Stimulated activated CD4-positive, alpha-beta T cell treated with anti-CD3 and anti-CD28 coated beads, TNF-alpha, amount 100 ng/mL, for 48 hours (primary cell): ENCODE results near the gene OR51T1.
"Not testable (repeated sequence)": the region's sequence is repeated elsewhere in the genome, so short reads cannot be mapped to it uniquely, and the experiment has no call there.

ENCODE experiments used
- DNase-seq, 3 donors: peaks; one replicate each; pipeline ENCODE4 v3.0.0-alpha.2; 2020; ENCODE audit warnings: low read depth in 3 of 3

Gene OR51T1, protein sequence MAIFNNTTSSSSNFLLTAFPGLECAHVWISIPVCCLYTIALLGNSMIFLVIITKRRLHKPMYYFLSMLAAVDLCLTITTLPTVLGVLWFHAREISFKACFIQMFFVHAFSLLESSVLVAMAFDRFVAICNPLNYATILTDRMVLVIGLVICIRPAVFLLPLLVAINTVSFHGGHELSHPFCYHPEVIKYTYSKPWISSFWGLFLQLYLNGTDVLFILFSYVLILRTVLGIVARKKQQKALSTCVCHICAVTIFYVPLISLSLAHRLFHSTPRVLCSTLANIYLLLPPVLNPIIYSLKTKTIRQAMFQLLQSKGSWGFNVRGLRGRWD

GRCh38 chr11:4881860-4882500 lies at the start of gene OR51T1:
OR51T1 (plus strand) TSS chr11:4881900; CDS start chr11:4881900, 0 bp downstream.
- no peak for DNase-seq

- no peak for DNase-seq
Measured at GRCh38 chr11:4839851-4840549, 41.7 kb upstream of the OR51T1 start.

- DNase-seq, result no peak
Measured at GRCh38 chr11:4848908-4849532, 32.7 kb upstream of the OR51T1 start, which contains the start of gene OR51S1. OR51S1 (minus strand) TSS chr11:4849208; CDS start chr11:4849208, 0 bp downstream.

DNA sequence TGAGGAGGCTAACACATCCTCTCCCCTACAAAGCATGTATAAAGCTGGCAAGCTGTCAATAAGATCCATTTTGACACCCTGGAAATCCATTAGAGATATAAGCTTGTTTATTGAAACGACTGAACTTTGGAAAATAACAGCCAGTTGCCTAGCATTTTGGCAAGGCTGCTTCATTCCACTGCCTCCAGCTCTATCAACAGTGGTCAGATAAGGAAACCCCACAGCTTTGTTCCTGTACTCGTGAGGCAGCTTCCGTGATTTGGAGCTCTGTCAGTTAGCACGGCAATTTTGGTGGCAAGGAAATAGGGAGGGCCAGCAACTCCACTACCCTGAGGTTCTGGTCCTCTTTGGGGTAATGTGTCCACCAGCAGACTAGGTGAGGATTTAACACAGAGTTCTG lies 30.7 kb upstream of the OR51T1 start:
- no peak for DNase-seq

GRCh38 chr11:4854286-4854685 lies 27.4 kb upstream of the OR51T1 start:
- DNase-seq, result not testable (repeated sequence)

DNA sequence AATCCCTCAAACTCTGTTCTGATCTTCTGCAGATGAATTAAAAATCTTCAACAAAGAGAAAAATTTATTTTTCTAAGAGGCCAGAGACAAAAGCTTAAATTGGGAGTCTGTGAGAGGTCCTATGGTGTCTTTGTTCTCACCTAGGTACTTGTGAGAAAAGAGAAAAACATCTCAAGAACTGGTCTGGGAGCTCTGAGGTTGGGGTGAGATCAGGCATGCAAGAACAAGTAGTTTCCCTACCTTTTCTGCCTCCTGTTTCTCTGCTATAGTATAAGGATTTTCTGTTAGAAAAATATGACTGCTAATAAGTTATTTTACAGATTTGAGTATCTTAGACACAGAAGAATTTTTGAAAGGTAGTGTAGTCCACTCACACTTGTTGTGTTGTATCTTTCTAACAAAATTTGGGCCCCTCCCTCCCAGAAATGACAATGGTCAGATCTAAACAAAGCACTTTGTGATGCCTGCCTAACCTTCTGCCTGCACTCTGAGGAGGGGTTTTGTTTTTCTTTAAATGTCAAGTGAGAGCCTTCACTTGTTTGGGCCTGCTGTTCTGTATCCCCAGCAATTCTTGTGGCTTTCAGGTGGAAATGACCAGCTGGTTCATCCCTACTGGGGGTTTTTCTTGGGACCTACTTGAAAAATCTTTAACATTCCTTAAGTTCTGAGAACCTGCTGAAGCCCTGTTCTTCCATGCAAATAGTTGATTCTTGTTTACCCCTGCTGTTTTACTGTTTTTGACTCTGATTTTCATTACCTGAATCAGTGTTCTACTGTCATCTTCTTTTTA lies 19.1 kb upstream of the OR51T1 start:
- DNase-seq, result no peak

- no peak for DNase-seq
Measured at GRCh38 chr11:4863876-4864275, 17.8 kb upstream of the OR51T1 start.

- no peak for DNase-seq
Measured at GRCh38 chr11:4865855-4866254, 15.8 kb upstream of the OR51T1 start.

GRCh38 chr11:4881188-4881587 lies 512 bp upstream of the OR51T1 start:
- no peak for DNase-seq

DNA sequence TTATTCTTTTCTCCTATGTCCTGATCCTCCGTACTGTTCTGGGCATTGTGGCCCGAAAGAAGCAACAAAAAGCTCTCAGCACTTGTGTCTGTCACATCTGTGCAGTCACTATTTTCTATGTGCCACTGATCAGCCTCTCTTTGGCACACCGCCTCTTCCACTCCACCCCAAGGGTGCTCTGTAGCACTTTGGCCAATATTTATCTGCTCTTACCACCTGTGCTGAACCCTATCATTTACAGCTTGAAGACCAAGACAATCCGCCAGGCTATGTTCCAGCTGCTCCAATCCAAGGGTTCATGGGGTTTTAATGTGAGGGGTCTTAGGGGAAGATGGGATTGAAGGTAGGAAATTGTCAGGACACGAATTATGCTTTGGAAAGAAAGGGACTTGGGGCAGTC lies 843 bp downstream of the OR51T1 start:
- DNase-seq, result no peak

- DNase-seq, result no peak
Measured at GRCh38 chr11:4884361-4884760, 2.7 kb downstream of the OR51T1 start.

DNA sequence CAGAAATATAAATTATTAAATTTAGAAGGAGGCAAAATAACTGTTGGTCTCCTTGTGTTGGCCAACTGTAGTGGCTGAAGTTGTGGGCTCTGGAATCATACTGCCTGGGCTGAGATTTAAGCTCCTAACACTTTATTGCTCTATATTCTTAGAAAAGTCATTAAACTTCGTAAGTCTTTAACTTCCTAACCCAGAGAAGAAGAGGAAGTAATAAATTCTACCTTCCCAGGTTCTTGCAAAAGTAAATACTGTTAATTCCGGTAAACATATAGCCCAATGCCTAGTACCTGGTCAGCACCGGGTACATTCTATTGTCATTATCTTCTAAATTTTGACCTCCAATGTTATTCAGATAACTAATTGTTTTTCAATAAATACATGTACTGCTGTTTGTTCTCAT lies 4.5 kb downstream of the OR51T1 start:
- no peak for DNase-seq

DNA sequence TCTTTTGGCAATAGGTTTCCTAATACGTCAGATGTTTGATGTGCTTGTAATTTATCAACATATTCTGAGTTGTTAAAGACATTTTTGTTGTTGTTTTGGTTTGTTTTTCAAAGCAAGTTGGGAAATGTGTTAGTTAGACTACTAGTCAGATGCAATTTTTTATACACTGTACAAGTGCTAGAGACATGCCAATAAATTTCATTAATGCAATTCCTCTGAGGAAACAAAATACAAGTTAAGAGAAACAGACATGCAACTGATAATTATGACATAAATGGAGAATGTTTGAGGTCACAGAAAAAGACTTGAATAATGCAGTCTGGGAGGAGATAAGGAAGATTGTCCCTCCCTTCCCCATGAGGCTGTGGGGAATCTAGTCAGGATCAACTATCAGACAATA lies 5.9 kb downstream of the OR51T1 start:
- DNase-seq, result no peak

DNA sequence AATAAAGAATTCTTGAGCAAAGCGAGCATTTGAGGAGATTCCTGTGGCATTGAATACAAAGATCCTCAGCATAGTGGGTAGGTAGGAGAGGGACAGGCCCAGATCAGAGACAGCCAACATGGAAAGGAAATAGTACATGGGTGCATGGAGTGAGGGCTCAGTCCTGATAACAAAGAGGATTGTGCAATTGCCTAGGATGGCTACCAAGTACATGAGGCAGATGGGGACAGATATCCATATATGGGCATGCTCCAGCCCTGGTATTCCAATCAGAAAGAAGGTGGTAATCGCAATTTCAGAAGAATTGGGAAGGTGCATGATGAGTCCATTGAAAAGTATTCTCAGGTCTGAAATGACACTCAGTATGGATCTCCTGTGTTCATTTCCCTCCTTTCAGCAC lies 8.6 kb downstream of the OR51T1 start:
- DNase-seq, result no peak

- DNase-seq, result no peak
Measured at GRCh38 chr11:4891996-4892640, 10.4 kb downstream of the OR51T1 start.

DNA sequence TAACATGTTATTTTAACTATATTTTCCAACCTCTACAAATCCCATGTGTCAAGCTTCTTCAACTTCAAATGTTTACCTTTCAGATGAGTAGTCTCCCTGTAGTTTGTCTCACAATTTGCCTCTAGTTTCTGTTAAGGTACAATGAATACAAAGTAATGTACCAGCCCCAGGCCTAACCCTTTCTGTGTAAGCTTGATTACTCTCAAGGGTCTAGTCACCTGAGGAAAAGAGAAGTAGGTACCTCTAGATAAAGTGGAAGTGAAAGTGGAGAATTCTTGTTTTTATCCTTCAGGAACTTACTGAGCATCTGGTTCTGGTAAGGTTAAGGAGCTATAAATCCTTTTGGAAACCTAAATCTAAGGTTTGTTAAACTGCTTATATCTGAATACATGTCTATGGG lies 21.8 kb downstream of the OR51T1 start, which contains the start of gene OR51A7:
OR51A7 (plus strand) TSS at position 300 of the 400 bp plus-strand sequence. CDS start 3,587 bp downstream, outside the sequence.
- no peak for DNase-seq

DNA sequence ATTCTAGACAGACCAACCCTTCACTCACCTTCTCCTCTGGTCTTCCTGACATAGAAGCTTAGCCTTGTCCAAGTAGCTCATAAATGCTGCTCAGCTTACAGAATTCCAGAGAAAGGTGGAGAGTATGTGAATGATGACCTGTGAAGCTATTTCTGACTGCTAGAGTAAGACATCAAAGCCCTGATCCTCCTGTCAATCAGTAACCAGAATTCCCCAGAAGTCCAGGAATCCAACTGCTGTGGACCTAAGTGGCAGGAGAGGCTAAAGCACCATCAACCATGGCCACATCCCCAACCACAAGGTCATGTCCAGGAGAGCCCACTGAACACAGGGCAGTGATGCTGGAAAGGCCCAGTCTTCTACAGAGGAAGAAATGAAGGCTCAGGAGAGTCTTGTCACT lies 34.9 kb downstream of the OR51T1 start:
- no peak for DNase-seq

DNA sequence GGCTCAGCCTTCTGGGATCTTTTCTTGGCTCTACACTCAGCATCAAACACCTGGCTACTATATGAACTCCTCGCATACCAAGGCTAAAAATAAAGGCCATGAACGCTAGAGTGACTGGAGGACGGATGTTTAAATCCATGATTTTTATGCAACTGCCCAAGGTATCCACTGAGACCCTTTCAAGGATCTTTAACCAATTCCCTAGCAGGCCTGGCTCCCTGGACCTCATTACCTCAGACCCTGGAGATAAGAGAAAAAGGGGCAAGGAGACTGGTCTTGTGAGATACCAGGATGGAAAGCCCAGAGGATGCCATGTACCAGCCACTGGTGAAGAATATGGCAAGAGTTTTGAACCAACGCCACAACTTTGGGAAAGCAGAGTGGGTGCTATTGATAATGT lies 37.5 kb downstream of the OR51T1 start, which contains the start of gene OR51G2:
OR51G2 (minus strand) TSS at position 101 of the 400 bp plus-strand sequence. CDS start 3,687 bp downstream, outside the sequence.
- DNase-seq, result no peak

- no peak for DNase-seq
Measured at GRCh38 chr11:4921796-4922195, 40.1 kb downstream of the OR51T1 start.

DNA sequence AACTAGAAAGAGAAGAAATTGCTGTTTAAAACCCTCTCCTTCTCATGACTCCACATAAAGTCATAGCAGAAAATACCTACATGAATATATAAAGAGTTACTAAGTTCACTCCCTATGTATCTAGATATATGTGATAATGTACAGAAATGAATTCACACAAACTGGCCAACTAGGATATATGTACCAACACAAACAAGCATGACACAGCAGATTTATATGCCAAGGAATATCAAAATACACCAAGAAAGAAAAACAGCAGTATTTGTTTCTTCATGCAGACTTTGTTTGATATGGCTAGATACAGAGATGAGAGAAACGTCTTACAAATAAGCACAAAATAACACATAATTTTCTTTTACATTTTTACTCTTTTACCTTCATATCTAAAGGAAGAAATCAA lies 40.6 kb downstream of the OR51T1 start:
- DNase-seq, result no peak

GRCh38 chr11:4924239-4924638 lies 42.5 kb downstream of the OR51T1 start, which contains the start of gene OR51G1:
OR51G1 (minus strand) TSS chr11:4924339; CDS start chr11:4924339, 0 bp downstream.
- no peak for DNase-seq
